Fibroblast of lung (primary cell): ENCODE results near the gene TTC24. TPM values are rescaled to one million over a fixed set of nuclear protein-coding genes. Genes with fewer than 3 reads are reported as not detected.

Source experiments
- DNase-seq, 2 donors: peaks; one replicate each; pipeline versions ENCODE4 v3.0.0 to v3.0.0-alpha.2; 2010; ENCODE audit warnings: low read depth in 2 of 2
- H2AFZ ChIP-seq: 2 replicates; pipeline ENCODE4 v1.5.1; 2012; ENCODE audit warnings: low read length, control low read depth, inconsistent platforms
- H3K27ac ChIP-seq: 2 replicates; pipeline ENCODE4 v1.5.1; 2011; ENCODE audit warnings: low read length, control low read depth; ENCODE audit not compliant: insufficient read depth
- H3K27me3 ChIP-seq: 2 replicates; pipeline ENCODE4 v1.5.1; 2011; ENCODE audit warnings: mild to moderate bottlenecking, low read length; ENCODE audit not compliant: control insufficient read depth, insufficient read depth
- H3K36me3 ChIP-seq: 2 replicates; pipeline ENCODE4 v1.5.1; 2011; ENCODE audit warnings: low read length; ENCODE audit not compliant: control insufficient read depth, insufficient read depth
- H3K4me1 ChIP-seq: 2 replicates; pipeline ENCODE4 v1.5.1; 2011; ENCODE audit warnings: low read length; ENCODE audit not compliant: control insufficient read depth, insufficient read depth; ENCODE audit errors: extremely low read depth
- H3K4me2 ChIP-seq: 2 replicates; pipeline ENCODE4 v1.5.1; 2011; ENCODE audit warnings: low read length, control low read depth; ENCODE audit not compliant: insufficient read depth; ENCODE audit errors: extremely low read depth
- H3K4me3 ChIP-seq, 4 experiments: fragments of 200-600 bp in 1 of 4; sonication (generic) in 1 of 4; replicated peaks in 1 of 4; 2 replicates each; pipeline ENCODE4 v1.5.1; 2011 to 2016; ENCODE audit warnings: low read length in 4 of 4, low read depth in 3 of 4, mild to moderate bottlenecking in 3 of 4, control low read depth in 2 of 4, inconsistent platforms in 1 of 4, mixed read lengths in 1 of 4; ENCODE audit not compliant: insufficient read depth in 1 of 4; ENCODE audit errors: control extremely low read depth in 1 of 4
- H3K79me2 ChIP-seq: 2 replicates; pipeline ENCODE4 v1.5.1; 2012; ENCODE audit warnings: mild to moderate bottlenecking, low read length, inconsistent platforms; ENCODE audit not compliant: control insufficient read depth, insufficient read depth
- H3K9ac ChIP-seq: 2 replicates; pipeline ENCODE4 v1.5.1; 2011; ENCODE audit warnings: mild to moderate bottlenecking, low read length, control low read depth; ENCODE audit not compliant: insufficient read depth
- H3K9me3 ChIP-seq: 2 replicates; pipeline ENCODE4 v1.5.1; 2012; ENCODE audit warnings: low read depth, low read length; ENCODE audit not compliant: control insufficient read depth, insufficient read depth
- H4K20me1 ChIP-seq: 2 replicates; pipeline ENCODE4 v1.5.1; 2011; ENCODE audit warnings: low read length; ENCODE audit not compliant: control insufficient read depth, insufficient read depth; ENCODE audit errors: extremely low read depth
- CTCF ChIP-seq, 2 donors: IDR thresholded peaks in 1 of 2; conservative IDR thresholded peaks in 1 of 2; 1 replicate in 1 of 2; 2 replicates in 1 of 2; pipeline ENCODE4 v1.5.1; 2011 to 2012; ENCODE audit warnings: low read length in 2 of 2, control low read depth in 1 of 2, inconsistent platforms in 1 of 2, low read depth in 1 of 2, mild to moderate bottlenecking in 1 of 2
- EZH2 ChIP-seq: IDR thresholded peaks from 2 replicates; pipeline ENCODE4 v1.5.1; 2012; ENCODE audit warnings: low read length, control low read depth, mild to moderate bottlenecking; ENCODE audit errors: missing control alignments
- polyA minus RNA-seq: library from RNA; depleted of rRNA, polyadenylated mRNA; stranded (reverse); fragments of >200 nt; gene quantifications from 2 replicates; pipeline ENCODE4 v1.2.3, GENCODE V29; 2011; ENCODE audit warnings: low replicate concordance
- polyA plus RNA-seq, 2 donors: library from polyadenylated mRNA; depleted of rRNA in 1 of 2; stranded (reverse) in 1 of 2; unstranded in 1 of 2; fragments of >200 nt; gene quantifications; 2 replicates each; pipeline ENCODE4 v1.2.1, GENCODE V29; 2011 to 2012; ENCODE audit warnings: missing spikeins in 1 of 2
- total RNA-seq: library from RNA; depleted of rRNA; stranded (reverse); fragments of >200 nt; gene quantifications from 2 replicates; pipeline ENCODE4 v1.2.1, GENCODE V29; 2014

The TTC24 gene
- total RNA-seq (not detected in 2 replicates), polyA plus RNA-seq (not detected in 2 replicates), polyA minus RNA-seq (not detected in 2 replicates)
- polyA plus RNA-seq (2012) = not detected in 2 replicates

- H3K9me3 ChIP-seq = no peaks in the 10 kb centered on the region
- no peaks in the 10 kb centered on the region for H3K36me3 ChIP-seq
- TF ChIP-seq EZH2 (no peak), CTCF (conservative IDR thresholded peaks at IDR 0.05 in 1 of 2, IDR thresholded peaks at IDR 0.05 in 1 of 2; ENCODE audit: low read depth in 1 of 2, low read length in 2 of 2) (no peak)
- DNase-seq = no peak
- H3K4me1 ChIP-seq = no peaks in the 10 kb centered on the region
- H3K27ac ChIP-seq = no peak within 1 kb of the TSS
- no peaks in the 10 kb centered on the region for H4K20me1 ChIP-seq
- H3K4me2 ChIP-seq = no peak within 1 kb of the TSS
- no peak within 1 kb of the TSS for H3K4me3 ChIP-seq
- no peaks in the 10 kb centered on the region for H3K79me2 ChIP-seq
- H2AFZ ChIP-seq = no peak within 1 kb of the TSS
- H3K27me3 ChIP-seq = peaks cover 3% of the 10 kb centered on the region
- no peak within 1 kb of the TSS for H3K9ac ChIP-seq
Observed at GRCh38 chr1:156579472-156579871, at the start of gene TTC24. TTC24 (plus strand) TSS chr1:156579723; CDS start chr1:156581365, 1,642 bp downstream.

GRCh38 chr1:156530006-156530405 lies 49.5 kb upstream of the TTC24 start:
- Histone ChIP-seq H3K4me3 (no peak overlapping the region), H3K9ac (no peak overlapping the region), H3K9me3 (no peaks in the 10 kb centered on the region), H3K4me2 (no peak overlapping the region), H2AFZ (no peak overlapping the region), H3K27me3 (no peaks in the 10 kb centered on the region), H3K79me2 (no peaks in the 10 kb centered on the region), H3K27ac (no peak overlapping the region), H3K4me1 (no peaks in the 10 kb centered on the region), H3K36me3 (peaks cover 36% of the 10 kb centered on the region), H4K20me1 (no peaks in the 10 kb centered on the region)
- DNase-seq = no peak
- TF ChIP-seq EZH2 = no peak
- no peak for TF ChIP-seq CTCF (conservative IDR thresholded peaks at IDR 0.05 in 1 of 2, IDR thresholded peaks at IDR 0.05 in 1 of 2; ENCODE audit: low read depth in 1 of 2, low read length in 2 of 2)

GRCh38 chr1:156532374-156532773 lies 47.1 kb upstream of the TTC24 start:
- H3K4me2 ChIP-seq = no peak overlapping the region
- TF ChIP-seq CTCF (conservative IDR thresholded peaks at IDR 0.05 in 1 of 2, IDR thresholded peaks at IDR 0.05 in 1 of 2; ENCODE audit: low read depth in 1 of 2, low read length in 2 of 2) = no peak
- TF ChIP-seq EZH2 = no peak
- H4K20me1 ChIP-seq = no peaks in the 10 kb centered on the region
- no peaks in the 10 kb centered on the region for H3K4me1 ChIP-seq
- peaks cover 36% of the 10 kb centered on the region for H3K36me3 ChIP-seq
- no peaks in the 10 kb centered on the region for H3K79me2 ChIP-seq
- no peak overlapping the region for H3K9ac ChIP-seq
- no peak overlapping the region for H3K4me3 ChIP-seq
- H3K9me3 ChIP-seq = no peaks in the 10 kb centered on the region
- no peak for DNase-seq
- no peak overlapping the region for H2AFZ ChIP-seq
- H3K27ac ChIP-seq = no peak overlapping the region
- no peaks in the 10 kb centered on the region for H3K27me3 ChIP-seq
